Testis (tissue), 2 donors: Measurements from ENCODE around the gene TTC33.

Source experiments
- CTCF ChIP-seq, 3 experiments: fragments of 450-650 bp in 2 of 3; fragments of 200-600 bp in 1 of 3; sonication (generic) in 1 of 3; IDR thresholded peaks; one replicate each; pipeline ENCODE4 v1.5.1; 2016 to 2019; ENCODE audit warnings: antibody characterized with exemption in 3 of 3, mild to moderate bottlenecking in 2 of 3, moderate library complexity in 1 of 3
- POLR2A ChIP-seq: fragments of 450-650 bp; IDR thresholded peaks from one replicate; pipeline ENCODE4 v1.6.1; 2017; ENCODE audit warnings: antibody characterized with exemption, mild to moderate bottlenecking, moderate library complexity

DNA sequence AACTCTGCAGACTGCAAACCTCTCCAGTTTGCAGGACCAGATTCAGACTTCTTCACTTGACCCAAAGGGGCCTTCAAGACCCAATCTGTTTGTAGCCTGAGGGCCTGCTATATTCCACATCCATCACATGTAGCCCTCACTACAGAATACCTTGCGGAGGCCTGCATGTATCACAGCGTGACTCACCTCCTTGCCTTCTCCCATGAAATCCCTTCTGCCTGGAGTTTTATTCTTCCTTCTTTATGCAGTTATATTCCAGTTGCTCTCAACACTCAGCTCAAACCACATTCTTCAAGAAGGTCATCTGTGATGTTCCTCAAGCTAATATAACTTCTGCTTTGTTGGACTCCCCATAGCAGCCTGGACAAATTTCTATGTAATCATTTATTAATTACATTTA, 274.5 kb downstream of the TTC33 start:
- TF ChIP-seq CTCF (IDR thresholded peaks at IDR 0.05) (no peak), POLR2A (no peak)
